Tibial nerve (tissue), 4 donors: Measurements from ENCODE around the gene LXN.

ENCODE experiments used
- CTCF ChIP-seq, 5 experiments: fragments of 200-600 bp in 3 of 5; fragments of 450-650 bp in 2 of 5; sonication (generic) in 3 of 5; IDR thresholded peaks; one replicate each; pipeline ENCODE4 v1.5.1; 2016 to 2019; ENCODE audit warnings: antibody characterized with exemption in 5 of 5, mild to moderate bottlenecking in 3 of 5, moderate library complexity in 2 of 5
- EP300 ChIP-seq, 2 donors: sonication (generic); formaldehyde crosslinking; IDR thresholded peaks; one replicate each; pipeline ENCODE4 v1.6.1; 2017; ENCODE audit warnings: antibody characterized with exemption in 2 of 2, mild to moderate bottlenecking in 1 of 2
- POLR2A ChIP-seq, 2 donors: fragments of 450-650 bp; IDR thresholded peaks; one replicate each; pipeline ENCODE4 v1.6.1; 2017; ENCODE audit warnings: antibody characterized with exemption in 2 of 2, mild to moderate bottlenecking in 2 of 2, moderate library complexity in 2 of 2

GRCh38 chr3:158685159-158685558 lies 12.7 kb upstream of the LXN start:
- TF ChIP-seq CTCF (IDR thresholded peaks at IDR 0.05) (no peak), EP300 (IDR thresholded peaks at IDR 0.05) (no peak), POLR2A (IDR thresholded peaks at IDR 0.05) (no peak)
